Psoas muscle (tissue), 8 donors: ENCODE results near the gene CREB1. TPM values are rescaled to one million over a fixed set of nuclear protein-coding genes. Genes with fewer than 3 reads are reported as not detected.
"Not testable (repeated sequence)": the region's sequence is repeated elsewhere in the genome, so short reads cannot be mapped to it uniquely, and the experiment has no call there.

Experiments used
- ATAC-seq, 4 donors: fragments of 200-7000 bp; cut with Tn5 transposase; one replicate each; pipeline ENCODE4 v1.9.1; 2020; ENCODE audit warnings: moderate library complexity in 3 of 4, mild to moderate bottlenecking in 2 of 4
- DNase-seq, 2 donors: peaks; one replicate each; pipeline ENCODE4 v3.0.0-alpha.2; 2020
- H3K27ac ChIP-seq: fragments of 200-600 bp; one replicate; pipeline ENCODE4 v1.8.0; 2022
- H3K27me3 ChIP-seq, 3 donors: fragments of 200-600 bp in 1 of 3; one replicate each; pipeline versions ENCODE4 v1.6.1 to v1.8.0; 2013 to 2022; ENCODE audit warnings: low read length in 2 of 3, mild to moderate bottlenecking in 2 of 3, moderate library complexity in 1 of 3; ENCODE audit not compliant: insufficient read depth in 3 of 3
- H3K36me3 ChIP-seq, 2 donors: fragments of 200-600 bp in 1 of 2; one replicate each; pipeline versions ENCODE4 v1.6.1 to v1.8.0; 2013 to 2022; ENCODE audit warnings: low read depth in 1 of 2, mild to moderate bottlenecking in 1 of 2, moderate library complexity in 1 of 2; ENCODE audit not compliant: insufficient read depth in 1 of 2
- H3K4me1 ChIP-seq: fragments of 200-600 bp; one replicate; pipeline ENCODE4 v1.8.0; 2022
- H3K4me3 ChIP-seq: fragments of 200-600 bp; one replicate; pipeline ENCODE4 v1.8.0; 2022; ENCODE audit warnings: mild to moderate bottlenecking
- H3K9me3 ChIP-seq: fragments of 200-600 bp; one replicate; pipeline ENCODE4 v1.8.0; 2022
- WGBS, 3 donors: extraction: QIAGEN DNeasy Blood & Tissue Kit; methylation state at CpG; one replicate each; pipeline versions ENCODE4 v1.1.6 to v1.1.7; 2013; 5-methylcytosine and 5-hydroxymethylcytosine counted together
- intact Hi-C, 2 donors: fragments of 100-400 bp; cut with DNase I; formaldehyde crosslinking; loops; one replicate each; pipeline versions ENCODE4 v1.11.0 to v1.14.2; 2022
- polyA plus RNA-seq, 3 donors: library from polyadenylated mRNA; stranded (reverse); fragments of 200-250 nt; gene quantifications; one replicate each; pipeline ENCODE4 v1.2.3, GENCODE V29; 2013
- total RNA-seq, 4 donors: library from RNA; stranded (reverse); fragmentation: NEBNext Ultra II Directional in 2 of 4; extraction: Animal tissue kit (Norgen Biotek cat#: 25700) in 2 of 4; gene quantifications; one replicate each; pipeline versions ENCODE4 v1.2.1 to v1.2.4, GENCODE V29; 2021 to 2023
- TF ChIP-seq, protein P1 (sequence below): fragments of 200-600 bp; IDR thresholded peaks from one replicate; pipeline ENCODE4 v1.8.0; 2022; ENCODE audit warnings: antibody characterized with exemption
- donor health status: healthy with polysubstance abuse.
- donor health status: DM: no; HTN: no; CAD: no; lungs with moderate emphysema.
- donor health status: Bipolar disorder and iron deficiency.
- donor health status: healthy.
- donor health status: DM: yes; HTN: yes; CAD: no.
- donor health status: DM: no; HTN: no; CAD: no.
- donor health status: DM: no; HTN: no; CAD: no.
- donor health status: DM: yes; HTN: yes; CAD: no.

Gene CREB1
- total and polyA plus RNA-seq, 7 donors: 3.5 to 27.9 (median 18.4) TPM

GRCh38 chr2:207640160-207640559 is 110.4 kb downstream of the CREB1 start:
- DNase-seq (no peak), ATAC-seq (no peak)
- TF ChIP-seq, protein P1, sequence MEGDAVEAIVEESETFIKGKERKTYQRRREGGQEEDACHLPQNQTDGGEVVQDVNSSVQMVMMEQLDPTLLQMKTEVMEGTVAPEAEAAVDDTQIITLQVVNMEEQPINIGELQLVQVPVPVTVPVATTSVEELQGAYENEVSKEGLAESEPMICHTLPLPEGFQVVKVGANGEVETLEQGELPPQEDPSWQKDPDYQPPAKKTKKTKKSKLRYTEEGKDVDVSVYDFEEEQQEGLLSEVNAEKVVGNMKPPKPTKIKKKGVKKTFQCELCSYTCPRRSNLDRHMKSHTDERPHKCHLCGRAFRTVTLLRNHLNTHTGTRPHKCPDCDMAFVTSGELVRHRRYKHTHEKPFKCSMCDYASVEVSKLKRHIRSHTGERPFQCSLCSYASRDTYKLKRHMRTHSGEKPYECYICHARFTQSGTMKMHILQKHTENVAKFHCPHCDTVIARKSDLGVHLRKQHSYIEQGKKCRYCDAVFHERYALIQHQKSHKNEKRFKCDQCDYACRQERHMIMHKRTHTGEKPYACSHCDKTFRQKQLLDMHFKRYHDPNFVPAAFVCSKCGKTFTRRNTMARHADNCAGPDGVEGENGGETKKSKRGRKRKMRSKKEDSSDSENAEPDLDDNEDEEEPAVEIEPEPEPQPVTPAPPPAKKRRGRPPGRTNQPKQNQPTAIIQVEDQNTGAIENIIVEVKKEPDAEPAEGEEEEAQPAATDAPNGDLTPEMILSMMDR: no peak
- H3K27ac ChIP-seq: no peak overlapping the region
- no peaks in the 10 kb centered on the region for H3K4me1 ChIP-seq
- intact Hi-C loops: no loop called here
- H3K9me3 ChIP-seq: no peaks in the 10 kb centered on the region
- no peaks in the 10 kb centered on the region for H3K36me3 ChIP-seq
- no peaks in the 10 kb centered on the region for H3K27me3 ChIP-seq
- H3K4me3 ChIP-seq: no peak overlapping the region

DNA sequence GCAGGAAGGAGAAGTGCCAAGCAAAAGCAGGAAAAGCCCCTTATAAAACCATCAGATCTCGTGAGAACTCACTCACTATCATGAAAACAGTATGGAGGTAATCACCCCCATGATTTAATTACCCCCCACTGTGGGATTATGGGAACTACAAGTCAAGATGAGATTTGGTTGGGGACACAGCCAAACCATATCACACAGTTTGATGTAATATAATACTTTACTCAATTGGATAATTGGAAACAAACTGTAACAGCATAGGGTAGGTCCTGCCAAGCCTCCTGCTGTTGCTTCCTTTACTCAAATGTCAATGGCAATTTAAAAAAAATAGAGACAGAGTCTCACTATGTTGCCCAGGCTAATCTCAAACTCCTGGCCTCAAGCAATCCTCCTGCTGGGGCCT is 110.9 kb downstream of the CREB1 start:
- Histone ChIP-seq H3K27ac (no peak overlapping the region), H3K4me1 (no peaks in the 10 kb centered on the region), H3K4me3 (no peak overlapping the region), H3K27me3 (no peaks in the 10 kb centered on the region), H3K36me3 (no peaks in the 10 kb centered on the region), H3K9me3 (no peaks in the 10 kb centered on the region)
- no peak for ATAC-seq
- WGBS, 3 donors: 46 to 59% (median 56%) methylated on average over 1 of the region's 1 CpG
- TF ChIP-seq, protein P1: no peak
- intact Hi-C loops: no loop called here
- DNase-seq: no peak

DNA sequence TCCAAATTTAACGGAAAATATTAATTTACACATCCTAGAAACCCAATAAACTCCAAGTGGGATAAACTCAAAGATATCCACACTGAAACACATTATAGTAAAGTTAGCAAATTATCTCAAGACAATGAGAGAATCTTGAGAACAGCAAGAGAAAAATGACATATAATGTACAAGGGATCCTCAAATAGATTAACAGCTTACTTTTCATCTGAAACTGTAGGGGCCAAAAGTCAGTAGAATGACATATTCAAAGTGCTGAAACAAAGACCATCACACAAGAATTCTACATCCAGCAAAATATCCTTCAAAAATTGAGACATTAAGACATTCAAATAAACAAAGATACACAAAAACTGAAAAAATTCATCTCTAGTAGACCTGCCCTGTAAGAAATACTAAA is 114.1 kb downstream of the CREB1 start:
- Histone ChIP-seq H3K36me3 (no peaks in the 10 kb centered on the region), H3K4me3 (no peak overlapping the region), H3K4me1 (no peaks in the 10 kb centered on the region), H3K9me3 (no peaks in the 10 kb centered on the region), H3K27me3 (no peaks in the 10 kb centered on the region), H3K27ac (no peak overlapping the region)
- ATAC-seq (no peak), DNase-seq (no peak)
- TF ChIP-seq, protein P1: no peak
- intact Hi-C loops: no loop called here
- WGBS, 3 donors: 91 to 97% (median 91%) methylated on average over 1 of the region's 1 CpG

DNA sequence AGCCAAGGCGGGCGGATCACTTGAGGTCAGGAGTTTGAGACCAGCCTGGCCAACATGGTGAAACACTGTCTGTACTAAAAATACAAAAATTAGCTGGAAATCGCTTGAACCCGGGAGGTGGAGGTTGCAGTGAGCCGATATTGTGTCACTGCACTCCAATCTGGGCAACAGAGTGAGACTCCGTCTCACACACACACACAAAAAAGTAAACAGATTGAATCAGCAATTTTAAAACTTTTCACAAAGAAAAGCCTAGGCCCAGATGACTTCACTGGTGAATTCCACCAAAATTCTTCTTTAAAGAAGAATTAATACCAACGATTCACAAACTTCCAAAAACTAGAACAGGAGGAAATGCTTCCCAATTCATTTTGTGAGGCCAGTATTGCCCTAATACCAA is 116.8 kb downstream of the CREB1 start:
- H3K27ac ChIP-seq, DNase-seq, H3K4me1 ChIP-seq, H3K36me3 ChIP-seq, H3K4me3 ChIP-seq, ATAC-seq, intact Hi-C loops, H3K9me3 ChIP-seq, H3K27me3 ChIP-seq: not testable (repeated sequence)
- 73 to 84% (median 74%) methylated on average over 7 of the region's 7 CpGs for WGBS, 3 donors

Other genes starting within 250 kb of the CREB1 start
- gene METTL21A, start 95.4 kb downstream of the CREB1 start, total RNA-seq: 1 to 10 TPM; 7.0 to 9.5 (median 8.6) TPM
- gene METTL21A, start 95.4 kb downstream of the CREB1 start, polyA plus RNA-seq: 10 to 100 TPM; 17.9 to 30.7 (median 19.5) TPM
- 1 to 10 TPM; 6.8 to 9.7 (median 7.6) TPM for gene CCNYL1, start 181.7 kb downstream of the CREB1 start, total RNA-seq
- gene CCNYL1, start 181.7 kb downstream of the CREB1 start, polyA plus RNA-seq: 10 to 100 TPM in 1 of 3 donors, 1 to 10 TPM in 2; 6.1 to 15.7 (median 8.5) TPM
- 1 to 10 TPM; 2.5 to 3.5 (median 2.7) TPM for gene FZD5, start 239.9 kb downstream of the CREB1 start, total RNA-seq
- 1 to 10 TPM; 1.2 to 1.8 (median 1.5) TPM for gene FZD5, start 239.9 kb downstream of the CREB1 start, polyA plus RNA-seq